IPS-18a (cell line): ENCODE measurements around the gene ADCY2.

Experiments used
- H3K27ac ChIP-seq: one replicate; pipeline ENCODE4 v1.5.1; 2013; ENCODE audit warnings: low read length
- H3K27me3 ChIP-seq: one replicate; pipeline ENCODE4 v1.6.1; 2013; ENCODE audit warnings: mild to moderate bottlenecking, low read length; ENCODE audit not compliant: control insufficient read depth, insufficient read depth
- H3K36me3 ChIP-seq: one replicate; pipeline ENCODE4 v1.6.1; 2013; ENCODE audit warnings: low read depth, low read length; ENCODE audit not compliant: control insufficient read depth
- H3K4me1 ChIP-seq: one replicate; pipeline ENCODE4 v1.6.1; 2013; ENCODE audit warnings: low read depth, low read length; ENCODE audit not compliant: control insufficient read depth
- H3K4me3 ChIP-seq: one replicate; pipeline ENCODE4 v1.5.1; 2013; ENCODE audit warnings: low read length
- H3K9ac ChIP-seq: one replicate; pipeline ENCODE4 v1.6.1; 2013; ENCODE audit warnings: mild to moderate bottlenecking, low read length, moderate library complexity
- H3K9me3 ChIP-seq: one replicate; pipeline ENCODE4 v1.6.1; 2013; ENCODE audit warnings: low read depth, low read length; ENCODE audit not compliant: control insufficient read depth

The ADCY2 gene

DNA sequence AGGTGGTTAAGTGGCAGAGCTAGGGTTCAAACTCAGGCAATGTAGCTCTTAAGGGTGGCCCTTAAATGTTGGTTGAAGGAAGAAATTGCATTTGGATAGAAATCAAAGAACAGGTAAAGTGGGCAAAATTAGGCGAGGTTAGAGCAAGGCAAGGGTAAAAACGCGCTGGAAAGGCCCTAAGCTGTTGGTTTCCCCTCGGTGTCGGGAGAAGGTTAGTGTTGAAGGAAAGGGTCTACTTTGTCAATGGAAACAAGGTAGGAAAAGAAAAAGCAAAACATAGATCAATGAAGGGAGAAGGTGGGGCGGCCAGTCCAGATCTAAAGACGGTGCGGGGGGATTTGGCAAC, 472.5 kb downstream of the ADCY2 start:
- Histone ChIP-seq H3K4me1 (peaks cover 9% of the 10 kb centered on the region), H3K36me3 (peaks cover 28% of the 10 kb centered on the region), H3K9ac (peak overlapping the region; percentile 68), H3K4me3 (peak overlapping the region; percentile 60), H3K9me3 (no peaks in the 10 kb centered on the region), H3K27me3 (no peaks in the 10 kb centered on the region), H3K27ac (no peak overlapping the region)

DNA sequence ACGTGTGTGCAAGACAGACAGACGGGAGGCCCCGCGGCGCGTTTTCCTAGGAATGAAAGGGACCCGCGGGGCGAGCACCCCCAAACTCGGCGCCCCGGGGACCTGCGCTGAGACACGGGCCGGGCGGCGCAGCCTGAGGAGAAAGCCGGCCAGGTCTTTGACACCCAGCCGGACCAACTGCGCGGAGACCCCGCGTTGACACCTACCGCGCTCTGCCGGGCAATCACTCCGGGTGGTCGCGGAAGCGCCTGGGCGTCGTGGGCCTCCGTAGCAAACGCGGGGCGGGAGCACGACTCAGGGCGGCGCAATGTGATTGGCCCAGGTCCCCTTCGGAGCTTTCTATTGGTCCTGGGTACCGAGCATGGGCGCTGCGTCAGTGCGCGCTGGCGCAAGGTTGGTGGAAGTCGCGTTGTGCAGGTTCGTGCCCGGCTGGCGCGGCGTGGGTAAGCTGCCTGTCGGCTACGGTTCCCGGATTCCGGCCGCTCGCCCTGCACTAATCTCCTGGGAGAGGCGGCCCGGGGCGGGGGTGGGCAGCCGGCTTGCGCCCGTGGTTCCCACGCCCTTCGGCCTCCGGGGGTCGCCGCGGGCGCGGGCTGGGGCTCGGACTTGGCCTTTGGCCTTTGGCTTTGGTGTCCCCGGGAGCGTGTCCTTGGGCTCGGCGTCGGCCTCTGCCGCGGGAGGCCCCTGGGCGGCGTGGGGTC, 473.0 kb downstream of the ADCY2 start, which contains the start of the genes FASTKD3 and MTRR:
FASTKD3 (minus strand) TSS at position 259 of the 701 bp plus-strand sequence. CDS start 948 bp downstream, outside the sequence.
MTRR (plus strand) TSS at position 376 of the 701 bp plus-strand sequence. CDS start 1,647 bp downstream, outside the sequence.
- peak within 1 kb of the TSS; percentile 60 for H3K4me3 ChIP-seq
- H3K4me1 ChIP-seq = peaks cover 9% of the 10 kb centered on the region
- no peaks in the 10 kb centered on the region for H3K27me3 ChIP-seq
- H3K9ac ChIP-seq = peak within 1 kb of the TSS; percentile 68
- H3K27ac ChIP-seq = no peak within 1 kb of the TSS
- H3K36me3 ChIP-seq = peaks cover 28% of the 10 kb centered on the region
- no peaks in the 10 kb centered on the region for H3K9me3 ChIP-seq

DNA sequence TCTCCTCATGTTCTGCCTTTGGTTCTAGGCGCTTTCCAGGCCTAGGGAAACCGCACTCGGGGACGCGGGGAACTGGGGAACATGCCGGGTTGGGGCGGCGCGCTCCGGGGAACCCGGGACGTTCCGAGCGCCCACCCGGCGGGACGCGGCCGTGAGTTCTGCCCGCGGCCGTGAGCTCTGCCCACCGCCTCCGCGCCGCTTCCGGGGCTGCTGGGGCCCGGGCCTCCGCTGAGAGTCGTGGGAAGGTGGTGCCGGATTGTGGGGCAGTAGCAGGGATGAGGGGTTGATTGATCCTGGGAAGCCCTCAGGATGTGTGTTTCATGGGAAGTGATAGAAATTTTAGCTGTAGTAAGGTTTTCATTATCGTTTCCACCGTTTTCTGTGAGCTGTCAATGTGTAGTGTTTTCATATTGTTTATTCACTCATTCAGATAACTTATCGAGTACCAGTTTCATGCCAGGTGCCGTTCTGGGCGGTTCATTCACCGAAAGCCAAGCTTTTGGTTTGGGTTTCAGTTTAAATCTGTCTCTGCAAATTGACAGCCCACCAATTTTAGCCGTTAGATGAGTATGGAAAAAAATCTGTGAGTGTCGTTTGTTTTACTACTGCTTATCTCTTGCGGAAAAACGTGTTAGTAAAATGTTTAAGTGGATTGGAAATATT, 473.7 kb downstream of the ADCY2 start:
- no peak overlapping the region for H3K27ac ChIP-seq
- H3K9me3 ChIP-seq = no peaks in the 10 kb centered on the region
- peaks cover 9% of the 10 kb centered on the region for H3K4me1 ChIP-seq
- peaks cover 26% of the 10 kb centered on the region for H3K36me3 ChIP-seq
- H3K4me3 ChIP-seq = peak overlapping the region; percentile 60
- H3K9ac ChIP-seq = peak overlapping the region; percentile 68
- H3K27me3 ChIP-seq = no peaks in the 10 kb centered on the region

DNA sequence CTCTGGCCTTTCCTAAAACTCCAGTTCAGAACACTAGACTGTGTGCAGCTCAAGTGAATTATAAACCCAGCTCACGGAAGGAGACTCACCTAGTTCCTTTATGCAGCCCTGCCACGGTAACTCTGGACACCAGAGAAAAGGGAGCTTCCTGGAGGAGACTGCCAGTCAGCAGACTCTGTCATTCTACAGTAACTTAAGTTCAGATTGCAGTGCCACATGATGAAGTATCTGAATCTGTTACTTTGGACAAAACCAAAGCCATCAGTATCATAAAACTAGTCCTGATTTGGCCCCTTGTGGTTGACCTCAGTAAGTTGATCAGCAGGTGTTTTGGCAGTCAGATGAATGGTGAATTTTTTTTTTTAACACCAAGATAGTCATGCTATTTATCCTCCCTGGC, 475.7 kb downstream of the ADCY2 start:
- Histone ChIP-seq H3K4me3 (no peak overlapping the region), H3K36me3 (peaks cover 39% of the 10 kb centered on the region), H3K27ac (no peak overlapping the region), H3K4me1 (peaks cover 9% of the 10 kb centered on the region), H3K9me3 (no peaks in the 10 kb centered on the region), H3K27me3 (no peaks in the 10 kb centered on the region), H3K9ac (no peak overlapping the region)

DNA sequence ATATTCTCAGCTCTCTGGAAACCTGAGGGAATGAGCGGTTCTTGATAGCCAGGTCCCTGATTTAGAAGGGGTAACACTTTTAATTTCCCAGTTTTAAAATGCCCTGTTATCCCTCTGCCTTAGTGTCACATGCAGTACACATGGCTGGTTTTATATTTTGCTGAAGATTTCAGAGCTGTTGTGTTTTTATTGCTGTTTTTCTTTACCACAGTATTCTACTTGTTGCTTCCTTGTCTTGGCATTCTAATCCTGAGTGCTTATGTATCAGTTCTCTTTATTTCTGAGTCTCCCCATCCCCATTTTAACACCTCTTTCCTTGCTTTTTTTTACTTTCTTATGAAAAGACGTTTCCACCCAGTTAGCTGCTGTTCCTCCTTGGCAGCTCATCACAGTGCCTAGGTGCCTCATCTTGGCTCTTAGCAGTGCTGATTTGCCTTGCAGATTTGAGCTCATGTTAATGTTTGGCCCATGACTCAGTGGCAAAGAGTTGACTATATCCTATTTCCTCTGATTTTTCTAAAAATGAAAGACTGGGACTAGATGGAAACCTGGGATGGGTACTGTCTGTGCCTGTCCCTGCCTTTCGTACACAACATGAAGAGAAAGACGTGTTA, 476.7 kb downstream of the ADCY2 start:
- Histone ChIP-seq H3K9me3 (no peaks in the 10 kb centered on the region), H3K27me3 (no peaks in the 10 kb centered on the region), H3K4me3 (no peak overlapping the region), H3K27ac (no peak overlapping the region), H3K9ac (no peak overlapping the region), H3K36me3 (peaks cover 47% of the 10 kb centered on the region), H3K4me1 (peaks cover 9% of the 10 kb centered on the region)

DNA sequence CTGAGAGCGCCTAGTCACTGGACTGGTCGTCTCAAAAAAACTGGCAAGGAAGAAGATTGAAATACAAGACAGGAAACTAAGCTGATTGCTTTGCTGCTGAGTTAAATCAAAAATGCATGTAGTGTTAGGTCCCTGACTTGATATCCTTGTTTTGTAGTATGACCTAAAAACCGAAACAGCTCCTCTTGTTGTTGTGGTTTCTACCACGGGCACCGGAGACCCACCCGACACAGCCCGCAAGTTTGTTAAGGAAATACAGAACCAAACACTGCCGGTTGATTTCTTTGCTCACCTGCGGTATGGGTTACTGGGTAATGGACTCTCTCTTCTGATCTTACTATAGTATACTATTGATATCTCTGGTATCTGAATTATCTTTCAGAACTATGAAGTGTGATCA, 477.3 kb downstream of the ADCY2 start:
- Histone ChIP-seq H3K36me3 (peaks cover 53% of the 10 kb centered on the region), H3K9me3 (no peaks in the 10 kb centered on the region), H3K27me3 (no peaks in the 10 kb centered on the region), H3K4me3 (no peak overlapping the region), H3K4me1 (peaks cover 5% of the 10 kb centered on the region), H3K27ac (no peak overlapping the region), H3K9ac (no peak overlapping the region)

DNA sequence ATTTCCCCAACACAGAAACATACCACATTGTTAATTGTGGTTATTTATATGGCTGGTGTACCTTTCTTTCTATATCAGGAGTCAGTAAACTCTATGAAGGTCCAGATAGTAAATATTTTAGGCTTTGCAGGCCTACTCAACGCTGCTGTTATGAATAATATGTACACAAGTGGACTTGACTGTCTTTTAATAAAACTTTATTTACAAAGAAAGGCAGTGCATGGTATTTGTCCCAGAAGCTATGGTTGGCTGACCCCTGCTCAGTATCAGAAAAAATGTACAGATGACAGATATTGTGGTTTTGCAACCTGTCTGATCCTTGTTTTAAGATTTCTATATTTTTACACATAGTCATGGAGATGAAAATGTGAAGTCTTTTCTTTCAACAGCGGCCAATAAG, 478.7 kb downstream of the ADCY2 start:
- Histone ChIP-seq H3K4me1 (peaks cover 5% of the 10 kb centered on the region), H3K36me3 (peaks cover 64% of the 10 kb centered on the region), H3K27me3 (no peaks in the 10 kb centered on the region), H3K9ac (no peak overlapping the region), H3K27ac (no peak overlapping the region), H3K9me3 (no peaks in the 10 kb centered on the region), H3K4me3 (no peak overlapping the region)

DNA sequence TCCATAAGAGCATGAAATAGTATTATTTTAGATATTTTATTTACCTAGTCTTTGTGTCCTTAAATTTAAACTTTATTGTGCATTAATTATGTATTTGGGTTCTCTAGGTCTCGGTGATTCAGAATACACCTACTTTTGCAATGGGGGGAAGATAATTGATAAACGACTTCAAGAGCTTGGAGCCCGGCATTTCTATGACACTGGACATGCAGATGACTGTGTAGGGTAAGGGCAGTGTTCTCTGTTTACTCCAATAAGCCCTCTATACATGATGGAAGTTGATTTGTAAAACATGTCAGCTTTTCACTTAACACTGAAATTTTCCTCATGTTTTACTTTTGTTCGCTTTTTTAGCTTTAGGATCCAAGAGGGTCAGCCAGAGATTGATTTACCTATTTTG, 479.2 kb downstream of the ADCY2 start:
- peaks cover under 1% of the 10 kb centered on the region for H3K4me1 ChIP-seq
- H3K27me3 ChIP-seq = no peaks in the 10 kb centered on the region
- no peak overlapping the region for H3K4me3 ChIP-seq
- peaks cover 69% of the 10 kb centered on the region for H3K36me3 ChIP-seq
- no peaks in the 10 kb centered on the region for H3K9me3 ChIP-seq
- H3K27ac ChIP-seq = no peak overlapping the region
- H3K9ac ChIP-seq = no peak overlapping the region

DNA sequence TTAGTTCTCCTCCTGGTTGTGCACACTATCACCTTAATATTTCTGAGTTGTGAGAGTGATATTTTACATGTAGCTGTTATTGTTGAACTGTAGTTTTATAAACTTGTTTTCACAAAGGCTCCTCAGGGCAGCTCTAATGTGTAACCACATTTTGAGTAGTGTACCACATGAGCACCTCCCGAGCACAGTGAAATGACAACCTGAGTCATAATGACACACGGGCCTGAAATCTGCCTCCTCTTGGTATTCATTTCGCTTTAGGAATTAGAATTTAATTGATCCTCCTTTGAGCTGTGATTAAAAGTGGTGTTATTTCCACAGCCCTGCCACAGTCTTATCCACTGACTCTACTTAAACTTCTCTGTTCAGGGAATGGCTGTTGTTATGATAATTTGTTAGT, 480.9 kb downstream of the ADCY2 start:
- Histone ChIP-seq H3K9me3 (no peaks in the 10 kb centered on the region), H3K4me3 (no peak overlapping the region), H3K27ac (no peak overlapping the region), H3K4me1 (no peaks in the 10 kb centered on the region), H3K36me3 (peaks cover 75% of the 10 kb centered on the region), H3K27me3 (no peaks in the 10 kb centered on the region), H3K9ac (no peak overlapping the region)

DNA sequence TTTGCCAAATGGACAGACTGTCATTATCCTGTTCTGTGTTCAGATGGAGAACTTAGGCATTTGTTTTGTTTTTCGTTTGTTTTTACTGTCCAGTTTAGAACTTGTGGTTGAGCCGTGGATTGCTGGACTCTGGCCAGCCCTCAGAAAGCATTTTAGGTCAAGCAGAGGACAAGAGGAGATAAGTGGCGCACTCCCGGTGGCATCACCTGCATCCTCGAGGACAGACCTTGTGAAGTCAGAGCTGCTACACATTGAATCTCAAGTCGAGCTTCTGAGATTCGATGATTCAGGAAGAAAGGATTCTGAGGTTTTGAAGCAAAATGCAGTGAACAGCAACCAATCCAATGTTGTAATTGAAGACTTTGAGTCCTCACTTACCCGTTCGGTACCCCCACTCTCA, 481.9 kb downstream of the ADCY2 start:
- H3K36me3 ChIP-seq = peaks cover 75% of the 10 kb centered on the region
- H3K27ac ChIP-seq = no peak overlapping the region
- no peak overlapping the region for H3K9ac ChIP-seq
- no peaks in the 10 kb centered on the region for H3K9me3 ChIP-seq
- H3K4me1 ChIP-seq = no peaks in the 10 kb centered on the region
- H3K27me3 ChIP-seq = no peaks in the 10 kb centered on the region
- H3K4me3 ChIP-seq = no peak overlapping the region

DNA sequence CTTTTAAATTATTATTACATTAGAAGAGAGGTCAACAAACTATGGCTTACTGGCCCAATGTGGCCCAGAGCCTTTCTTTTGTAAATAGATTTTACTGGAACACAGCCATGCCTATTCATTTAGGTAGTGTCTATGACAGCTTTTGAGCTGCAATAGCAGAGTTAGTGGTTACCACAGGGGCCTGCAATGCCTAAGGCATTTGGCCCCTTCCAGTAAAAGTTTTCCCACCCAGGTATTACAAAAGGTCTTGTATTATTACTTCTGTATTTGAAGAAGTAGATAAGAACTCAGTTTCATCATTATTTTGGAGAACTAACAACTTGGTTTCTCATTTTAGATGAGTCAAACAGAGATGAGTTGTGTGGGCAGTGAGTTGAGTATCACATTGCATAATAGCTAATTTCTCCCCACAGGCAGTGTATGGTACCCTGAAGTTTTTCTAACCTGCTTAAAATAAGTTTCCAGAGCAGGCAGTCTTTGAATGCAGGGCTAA, 482.5 kb downstream of the ADCY2 start:
- H3K36me3 ChIP-seq = peaks cover 76% of the 10 kb centered on the region
- H3K4me3 ChIP-seq = no peak overlapping the region
- H3K9me3 ChIP-seq = no peaks in the 10 kb centered on the region
- H3K4me1 ChIP-seq = no peaks in the 10 kb centered on the region
- no peak overlapping the region for H3K9ac ChIP-seq
- H3K27me3 ChIP-seq = no peaks in the 10 kb centered on the region
- H3K27ac ChIP-seq = no peak overlapping the region
